Measurements from ENCODE around the gene ZNF618.

DNA sequence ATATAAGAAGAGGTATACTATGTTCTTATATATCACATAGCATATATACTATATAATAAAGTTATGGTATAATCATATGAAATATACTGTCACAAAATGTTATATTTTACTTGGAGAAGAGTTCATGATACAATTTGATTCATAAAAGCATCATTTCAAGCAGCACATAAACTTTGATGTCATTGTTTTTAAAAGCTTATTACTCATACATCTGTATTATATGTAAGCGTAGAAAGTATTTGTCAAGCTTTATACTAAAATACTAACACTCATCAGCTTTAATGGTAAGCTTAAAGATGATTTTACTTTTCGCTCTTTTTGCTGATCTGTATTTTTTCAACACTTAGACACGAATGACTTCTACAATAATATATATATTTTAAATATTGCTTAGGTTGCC lies 34.0 kb upstream of the ZNF618 start:
- TF ChIP-seq, protein P1, sequence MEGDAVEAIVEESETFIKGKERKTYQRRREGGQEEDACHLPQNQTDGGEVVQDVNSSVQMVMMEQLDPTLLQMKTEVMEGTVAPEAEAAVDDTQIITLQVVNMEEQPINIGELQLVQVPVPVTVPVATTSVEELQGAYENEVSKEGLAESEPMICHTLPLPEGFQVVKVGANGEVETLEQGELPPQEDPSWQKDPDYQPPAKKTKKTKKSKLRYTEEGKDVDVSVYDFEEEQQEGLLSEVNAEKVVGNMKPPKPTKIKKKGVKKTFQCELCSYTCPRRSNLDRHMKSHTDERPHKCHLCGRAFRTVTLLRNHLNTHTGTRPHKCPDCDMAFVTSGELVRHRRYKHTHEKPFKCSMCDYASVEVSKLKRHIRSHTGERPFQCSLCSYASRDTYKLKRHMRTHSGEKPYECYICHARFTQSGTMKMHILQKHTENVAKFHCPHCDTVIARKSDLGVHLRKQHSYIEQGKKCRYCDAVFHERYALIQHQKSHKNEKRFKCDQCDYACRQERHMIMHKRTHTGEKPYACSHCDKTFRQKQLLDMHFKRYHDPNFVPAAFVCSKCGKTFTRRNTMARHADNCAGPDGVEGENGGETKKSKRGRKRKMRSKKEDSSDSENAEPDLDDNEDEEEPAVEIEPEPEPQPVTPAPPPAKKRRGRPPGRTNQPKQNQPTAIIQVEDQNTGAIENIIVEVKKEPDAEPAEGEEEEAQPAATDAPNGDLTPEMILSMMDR (IDR thresholded peaks at IDR 0.05), result no peak
- TF ChIP-seq POLR2A (IDR thresholded peaks at IDR 0.05), result no peak
